GM23338 (cell line): ENCODE measurements around the gene SASH1.

ENCODE experiments used
- CTCF ChIP-seq, 2 experiments: fragments of 200-600 bp in 1 of 2; sonication (generic) in 1 of 2; conservative IDR thresholded peaks; 2 replicates each; pipeline versions ENCODE4 v1.5.1 to v1.6.1; 2016 to 2017; ENCODE audit warnings: antibody characterized with exemption in 2 of 2, low read depth in 2 of 2, mild to moderate bottlenecking in 2 of 2, moderate library complexity in 1 of 2
- EZH2 ChIP-seq: fragments of 200-600 bp; sonication (generic); IDR thresholded peaks from one replicate; pipeline ENCODE4 v1.8.0; 2017; ENCODE audit warnings: antibody characterized with exemption, mild to moderate bottlenecking, low read depth; ENCODE audit not compliant: unreplicated experiment
- EZH2phosphoT487 ChIP-seq: fragments of 200-600 bp; sonication (generic); IDR thresholded peaks from one replicate; pipeline ENCODE4 v1.8.1; 2018; ENCODE audit warnings: antibody characterized with exemption; ENCODE audit not compliant: unreplicated experiment
- POLR2AphosphoS5 ChIP-seq: IDR thresholded peaks from 2 replicates; pipeline ENCODE4 v1.6.1; 2016; ENCODE audit warnings: antibody characterized with exemption, low read depth
- REST ChIP-seq: IDR thresholded peaks from one replicate; pipeline ENCODE4 v1.6.1; 2018; ENCODE audit warnings: antibody characterized with exemption; ENCODE audit not compliant: unreplicated experiment
- ZNF114 ChIP-seq: fragments of 250-450 bp; sonication (Bioruptor Pico); IDR thresholded peaks from 2 replicates; pipeline ENCODE4 v1.5.0; 2020; ENCODE audit warnings: mild to moderate bottlenecking, moderate library complexity

- TF ChIP-seq REST (no peak), EZH2phosphoT487 (no peak), CTCF (conservative IDR thresholded peaks at IDR 0.05; ENCODE audit: low read depth in 2 of 2) (no peak), POLR2AphosphoS5 (no peak), ZNF114 (no peak), EZH2 (no peak)
Measured at GRCh38 chr6:148578837-148579565, 236.4 kb downstream of the SASH1 start.
